Colonic mucosa (tissue), 4 donors: ENCODE results near the gene FOXA2. TPM values are rescaled to one million over a fixed set of nuclear protein-coding genes. Genes with fewer than 3 reads are reported as not detected.
"Not testable (repeated sequence)": the region's sequence is repeated elsewhere in the genome, so short reads cannot be mapped to it uniquely, and the experiment has no call there.

Experiments
- DNase-seq: peaks from one replicate; pipeline ENCODE4 v3.0.0-alpha.2; 2020
- H3K27ac ChIP-seq: fragments of 200-600 bp; one replicate; pipeline ENCODE4 v1.8.0; 2021
- H3K27me3 ChIP-seq: fragments of 200-600 bp; one replicate; pipeline ENCODE4 v1.8.0; 2021
- H3K36me3 ChIP-seq: fragments of 200-600 bp; one replicate; pipeline ENCODE4 v1.8.0; 2021
- H3K4me1 ChIP-seq: fragments of 200-600 bp; one replicate; pipeline ENCODE4 v1.8.0; 2021; ENCODE audit warnings: mild to moderate bottlenecking
- H3K4me3 ChIP-seq: fragments of 200-600 bp; one replicate; pipeline ENCODE4 v1.8.0; 2021
- H3K9ac ChIP-seq, 2 donors: one replicate each; pipeline ENCODE4 v1.7.0; 2013; ENCODE audit warnings: control low read depth in 2 of 2, low read depth in 2 of 2, low read length in 2 of 2
- H3K9me3 ChIP-seq: fragments of 200-600 bp; one replicate; pipeline ENCODE4 v1.8.0; 2021
- intact Hi-C: fragments of 100-400 bp; cut with DNase I; formaldehyde crosslinking; loops from one replicate; pipeline ENCODE4 v1.14.1; 2022
- total RNA-seq, 2 donors: library from RNA; stranded (reverse); fragmentation: NEBNext Ultra II Directional in 1 of 2; extraction: Animal tissue kit (Norgen Biotek cat#: 25700) in 1 of 2; gene quantifications; one replicate each; pipeline ENCODE4 v1.2.1, GENCODE V29; 2021
- TF ChIP-seq, protein P1 (sequence below): fragments of 200-600 bp; IDR thresholded peaks from one replicate; pipeline ENCODE4 v1.8.0; 2022; ENCODE audit warnings: antibody characterized with exemption, mild to moderate bottlenecking
- donor health status: healthy.
- donor health status: DM: no; HTN: no; CAD: no.
- donor health status: DM: no; HTN: no; CAD: no.

The FOXA2 gene
- total RNA-seq, 2 donors from 2014 or later = 27.9 to 29.1 TPM

DNA sequence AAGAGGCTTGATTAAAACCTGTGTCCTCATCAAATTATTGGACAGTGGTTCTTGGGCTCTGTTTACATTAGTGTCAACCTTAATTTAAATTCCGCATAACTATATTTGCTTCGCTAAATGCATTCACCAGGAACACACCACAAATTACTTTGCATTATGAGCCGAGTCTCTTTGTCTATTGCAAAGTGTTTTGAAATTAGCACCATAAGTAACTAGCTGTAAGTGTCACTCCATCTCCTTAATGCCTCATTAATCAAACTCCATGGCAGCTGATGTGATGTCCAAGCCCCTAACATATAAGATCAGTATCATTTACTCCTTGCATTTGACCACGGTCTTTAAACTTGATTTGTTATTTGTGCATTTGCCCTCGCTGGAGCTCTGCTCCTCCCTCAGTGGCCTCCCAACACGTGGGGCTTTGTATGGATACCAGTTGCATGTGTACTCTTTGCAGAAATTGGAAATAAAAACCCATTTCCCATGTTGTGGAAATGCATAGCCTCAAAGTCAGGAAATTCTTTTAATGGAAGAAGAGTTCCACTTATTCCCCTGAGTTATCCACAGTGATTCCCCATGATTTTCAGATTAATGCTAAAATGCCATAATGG lies 24.6 kb downstream of the FOXA2 start:
- H3K4me3 ChIP-seq = no peak overlapping the region
- DNase-seq = no peak
- no peaks in the 10 kb centered on the region for H3K9me3 ChIP-seq
- H3K36me3 ChIP-seq = no peaks in the 10 kb centered on the region
- no peaks in the 10 kb centered on the region for H3K27me3 ChIP-seq
- no peak overlapping the region for H3K27ac ChIP-seq
- H3K9ac ChIP-seq = no peak overlapping the region
- intact Hi-C loops = no loop called here
- TF ChIP-seq, protein P1, sequence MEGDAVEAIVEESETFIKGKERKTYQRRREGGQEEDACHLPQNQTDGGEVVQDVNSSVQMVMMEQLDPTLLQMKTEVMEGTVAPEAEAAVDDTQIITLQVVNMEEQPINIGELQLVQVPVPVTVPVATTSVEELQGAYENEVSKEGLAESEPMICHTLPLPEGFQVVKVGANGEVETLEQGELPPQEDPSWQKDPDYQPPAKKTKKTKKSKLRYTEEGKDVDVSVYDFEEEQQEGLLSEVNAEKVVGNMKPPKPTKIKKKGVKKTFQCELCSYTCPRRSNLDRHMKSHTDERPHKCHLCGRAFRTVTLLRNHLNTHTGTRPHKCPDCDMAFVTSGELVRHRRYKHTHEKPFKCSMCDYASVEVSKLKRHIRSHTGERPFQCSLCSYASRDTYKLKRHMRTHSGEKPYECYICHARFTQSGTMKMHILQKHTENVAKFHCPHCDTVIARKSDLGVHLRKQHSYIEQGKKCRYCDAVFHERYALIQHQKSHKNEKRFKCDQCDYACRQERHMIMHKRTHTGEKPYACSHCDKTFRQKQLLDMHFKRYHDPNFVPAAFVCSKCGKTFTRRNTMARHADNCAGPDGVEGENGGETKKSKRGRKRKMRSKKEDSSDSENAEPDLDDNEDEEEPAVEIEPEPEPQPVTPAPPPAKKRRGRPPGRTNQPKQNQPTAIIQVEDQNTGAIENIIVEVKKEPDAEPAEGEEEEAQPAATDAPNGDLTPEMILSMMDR = no peak
- no peaks in the 10 kb centered on the region for H3K4me1 ChIP-seq

DNA sequence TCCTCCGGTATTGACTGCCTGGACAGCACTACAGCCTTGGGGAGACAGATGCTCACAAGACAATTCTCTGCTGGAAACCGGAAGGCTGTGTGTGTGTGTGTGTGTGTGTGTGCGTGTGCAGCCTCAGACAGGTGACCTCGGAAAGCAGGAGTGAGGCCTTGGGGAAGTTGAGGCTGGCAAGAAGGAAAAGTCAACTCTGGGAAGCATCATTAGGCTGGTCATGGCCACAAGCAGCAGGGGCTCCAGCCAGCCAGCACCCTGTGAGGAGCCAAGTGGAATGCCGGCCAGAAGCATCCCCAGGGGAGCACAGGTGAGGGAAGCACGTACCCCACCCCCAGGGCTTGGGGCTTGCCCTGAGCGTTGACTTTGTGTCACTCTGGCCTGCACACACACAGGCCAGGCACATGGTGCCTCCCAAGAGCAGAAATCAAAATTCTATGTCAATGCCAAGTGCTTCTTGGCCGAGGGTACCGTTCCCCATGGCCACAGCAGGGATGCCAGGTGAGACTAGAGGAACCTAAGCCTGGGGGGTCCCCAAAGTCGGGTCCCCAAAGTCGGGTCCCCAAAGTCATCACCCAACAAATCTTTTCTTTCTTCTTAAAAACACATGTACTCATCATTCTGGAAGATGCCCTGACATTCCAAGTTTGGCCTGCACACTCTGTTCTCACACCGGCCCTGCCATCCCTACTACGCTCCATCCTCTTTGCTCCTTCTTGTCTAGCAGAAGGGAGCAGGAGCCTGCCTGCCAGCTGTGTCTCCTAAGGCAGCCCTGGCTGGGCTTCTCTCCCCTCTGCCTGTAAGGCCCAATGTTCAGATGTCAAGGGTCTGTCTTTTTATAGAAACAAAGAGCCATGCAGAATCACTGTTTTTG lies 26.7 kb downstream of the FOXA2 start:
- Histone ChIP-seq H3K27ac (no peak overlapping the region), H3K9ac (no peak overlapping the region), H3K27me3 (no peaks in the 10 kb centered on the region), H3K4me3 (no peak overlapping the region), H3K36me3 (no peaks in the 10 kb centered on the region), H3K4me1 (no peaks in the 10 kb centered on the region), H3K9me3 (no peaks in the 10 kb centered on the region)
- intact Hi-C loops = no loop called here
- no peak for DNase-seq
- TF ChIP-seq, protein P1 = no peak

DNA sequence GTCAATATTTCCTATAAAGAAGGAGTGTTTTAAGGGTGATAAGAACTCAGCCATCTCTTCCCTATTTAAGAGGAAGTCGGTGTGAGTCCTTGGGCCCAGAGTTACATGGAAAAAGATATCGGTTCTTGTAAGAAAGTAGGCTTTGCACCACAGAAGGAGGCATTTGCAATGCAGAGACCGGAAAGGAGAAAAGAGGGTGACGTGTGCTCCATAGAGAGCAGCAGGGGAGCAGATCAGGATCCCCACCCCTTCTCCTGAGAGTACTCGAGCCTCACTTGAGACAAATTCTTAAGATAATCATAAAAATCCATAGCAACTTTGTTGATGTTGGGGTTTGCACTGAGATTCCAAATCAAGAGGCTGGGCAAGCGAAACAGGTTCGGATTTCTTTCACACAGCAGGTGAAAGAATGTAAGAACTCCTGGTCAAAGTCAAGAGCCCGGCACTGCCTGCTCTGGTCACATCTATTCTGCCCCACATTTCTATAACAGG lies 27.8 kb downstream of the FOXA2 start:
- intact Hi-C loops = no loop called here

DNA sequence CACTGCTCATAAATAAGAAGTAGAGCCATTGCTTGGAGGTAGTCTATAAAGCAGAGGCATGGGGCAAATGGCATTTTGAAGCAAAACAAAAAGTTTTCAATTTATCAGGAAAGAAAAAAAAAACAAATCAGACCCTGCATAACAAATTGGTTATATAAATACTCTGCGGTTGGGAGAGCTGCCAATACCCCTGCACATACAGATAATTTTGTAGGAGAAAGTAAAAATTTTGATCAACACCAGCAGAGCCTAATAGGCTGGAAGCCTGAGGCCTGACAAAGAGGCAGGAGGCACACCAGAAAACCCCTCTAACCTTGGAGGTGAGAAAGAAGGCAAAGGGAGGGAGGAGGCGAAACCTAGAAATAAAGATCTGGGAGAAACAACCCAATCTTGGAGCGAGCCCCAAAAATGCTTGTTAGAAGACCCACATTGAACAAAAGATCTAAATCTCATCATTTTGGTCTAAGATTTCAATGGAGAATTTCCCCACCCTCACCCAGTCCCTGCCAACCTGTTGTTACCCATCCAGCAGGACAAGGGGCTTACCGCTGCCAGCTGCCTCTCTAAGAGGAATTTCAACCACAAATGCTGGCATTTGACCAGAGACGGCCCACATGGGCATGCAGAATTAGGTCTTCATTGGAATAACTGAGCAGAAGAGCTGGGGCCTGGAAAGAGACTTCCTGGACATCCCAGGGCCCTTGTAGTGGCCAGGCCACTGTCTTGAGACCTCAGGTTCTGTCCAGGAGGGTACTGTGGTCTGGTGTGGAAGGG lies 28.4 kb downstream of the FOXA2 start:
- Histone ChIP-seq H3K36me3 (no peaks in the 10 kb centered on the region), H3K9me3 (no peaks in the 10 kb centered on the region), H3K27me3 (no peaks in the 10 kb centered on the region), H3K4me1 (no peaks in the 10 kb centered on the region), H3K9ac (no peak overlapping the region), H3K4me3 (no peak overlapping the region), H3K27ac (no peak overlapping the region)
- TF ChIP-seq, protein P1 = no peak
- no peak for DNase-seq
- intact Hi-C loops = no loop called here

More for the DNA sequence above, 27.8 kb downstream of the FOXA2 start:
- no peak for DNase-seq
- no peaks in the 10 kb centered on the region for H3K9me3 ChIP-seq
- H3K4me1 ChIP-seq = no peaks in the 10 kb centered on the region
- no peak overlapping the region for H3K4me3 ChIP-seq
- H3K9ac ChIP-seq = no peak overlapping the region
- no peak overlapping the region for H3K27ac ChIP-seq
- H3K36me3 ChIP-seq = no peaks in the 10 kb centered on the region
- H3K27me3 ChIP-seq = no peaks in the 10 kb centered on the region
- TF ChIP-seq, protein P1 = no peak

DNA sequence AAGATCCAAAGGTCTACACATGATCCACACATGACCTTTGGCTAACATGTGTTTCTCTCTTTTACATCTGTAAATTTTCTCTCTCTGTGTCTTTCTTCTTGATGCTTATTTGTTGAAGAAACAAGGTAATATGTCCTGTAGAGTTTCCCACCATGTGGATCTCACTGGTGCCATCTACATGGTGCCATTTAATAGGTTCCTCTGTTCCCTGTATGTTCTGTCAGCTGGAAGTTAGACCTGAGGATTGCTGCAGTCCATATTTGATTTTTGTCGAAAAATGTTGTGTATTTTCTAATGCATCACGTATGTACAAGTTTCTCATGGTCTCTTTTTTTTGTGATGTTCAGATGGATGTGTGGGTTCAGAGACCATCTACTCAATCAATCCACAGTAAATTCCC lies 30.0 kb downstream of the FOXA2 start:
- Histone ChIP-seq H3K4me1 (no peaks in the 10 kb centered on the region), H3K9ac (no peak overlapping the region), H3K36me3 (no peaks in the 10 kb centered on the region), H3K27me3 (no peaks in the 10 kb centered on the region), H3K4me3 (no peak overlapping the region), H3K9me3 (no peaks in the 10 kb centered on the region), H3K27ac (no peak overlapping the region)
- intact Hi-C loops = no loop called here
- TF ChIP-seq, protein P1 = no peak
- DNase-seq = no peak

DNA sequence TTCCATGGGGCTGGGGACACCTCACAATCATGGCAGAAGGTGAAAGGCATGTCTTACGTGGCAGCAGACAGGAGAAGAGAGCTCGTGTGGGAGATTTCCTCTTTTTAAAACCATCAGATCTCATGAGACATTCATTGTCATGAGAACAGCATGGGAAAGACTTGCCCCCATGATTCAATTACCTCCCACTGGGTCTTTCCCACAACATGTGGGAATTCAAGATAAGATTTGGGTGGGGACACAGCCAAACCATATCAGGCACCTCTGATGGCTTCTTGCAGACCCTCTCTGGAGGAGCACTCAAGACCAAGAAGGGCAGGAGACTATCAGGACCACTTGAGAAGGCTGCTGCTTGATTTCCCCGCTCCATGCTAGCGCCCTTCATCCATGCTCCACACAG lies 33.9 kb downstream of the FOXA2 start:
- not testable (repeated sequence) for H3K4me1 ChIP-seq

More for the DNA sequence above, 33.9 kb downstream of the FOXA2 start:
- H3K27me3 ChIP-seq, H3K27ac ChIP-seq, H3K36me3 ChIP-seq, DNase-seq, intact Hi-C loops, H3K4me3 ChIP-seq, H3K9ac ChIP-seq, H3K9me3 ChIP-seq: not testable (repeated sequence)
